ENCODE results near the gene CRELD1. TPM values are rescaled to one million over a fixed set of nuclear protein-coding genes. Genes with fewer than 3 reads are reported as not detected.

The CRELD1 gene
- total and polyA plus RNA-seq, 9 of the 15 experiments (the other 6 are each of a cell fraction or from before 2014, with no cell fraction given), result 3.3 to 25.8 (median 16.5) TPM

DNA sequence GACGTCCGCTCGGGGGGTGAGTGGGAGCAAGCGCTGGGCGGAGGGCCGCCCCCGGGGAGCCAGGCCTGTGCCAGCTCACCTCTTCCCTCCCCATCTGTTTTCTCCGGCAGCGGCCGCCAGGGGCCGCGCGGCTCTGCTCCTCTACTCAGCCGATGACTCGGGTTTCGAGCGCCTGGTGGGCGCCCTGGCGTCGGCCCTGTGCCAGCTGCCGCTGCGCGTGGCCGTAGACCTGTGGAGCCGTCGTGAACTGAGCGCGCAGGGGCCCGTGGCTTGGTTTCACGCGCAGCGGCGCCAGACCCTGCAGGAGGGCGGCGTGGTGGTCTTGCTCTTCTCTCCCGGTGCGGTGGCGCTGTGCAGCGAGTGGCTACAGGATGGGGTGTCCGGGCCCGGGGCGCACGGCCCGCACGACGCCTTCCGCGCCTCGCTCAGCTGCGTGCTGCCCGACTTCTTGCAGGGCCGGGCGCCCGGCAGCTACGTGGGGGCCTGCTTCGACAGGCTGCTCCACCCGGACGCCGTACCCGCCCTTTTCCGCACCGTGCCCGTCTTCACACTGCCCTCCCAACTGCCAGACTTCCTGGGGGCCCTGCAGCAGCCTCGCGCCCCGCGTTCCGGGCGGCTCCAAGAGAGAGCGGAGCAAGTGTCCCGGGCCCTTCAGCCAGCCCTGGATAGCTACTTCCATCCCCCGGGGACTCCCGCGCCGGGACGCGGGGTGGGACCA, 632 bp upstream of the CRELD1 start (continued):
- TF ChIP-seq, protein P1, sequence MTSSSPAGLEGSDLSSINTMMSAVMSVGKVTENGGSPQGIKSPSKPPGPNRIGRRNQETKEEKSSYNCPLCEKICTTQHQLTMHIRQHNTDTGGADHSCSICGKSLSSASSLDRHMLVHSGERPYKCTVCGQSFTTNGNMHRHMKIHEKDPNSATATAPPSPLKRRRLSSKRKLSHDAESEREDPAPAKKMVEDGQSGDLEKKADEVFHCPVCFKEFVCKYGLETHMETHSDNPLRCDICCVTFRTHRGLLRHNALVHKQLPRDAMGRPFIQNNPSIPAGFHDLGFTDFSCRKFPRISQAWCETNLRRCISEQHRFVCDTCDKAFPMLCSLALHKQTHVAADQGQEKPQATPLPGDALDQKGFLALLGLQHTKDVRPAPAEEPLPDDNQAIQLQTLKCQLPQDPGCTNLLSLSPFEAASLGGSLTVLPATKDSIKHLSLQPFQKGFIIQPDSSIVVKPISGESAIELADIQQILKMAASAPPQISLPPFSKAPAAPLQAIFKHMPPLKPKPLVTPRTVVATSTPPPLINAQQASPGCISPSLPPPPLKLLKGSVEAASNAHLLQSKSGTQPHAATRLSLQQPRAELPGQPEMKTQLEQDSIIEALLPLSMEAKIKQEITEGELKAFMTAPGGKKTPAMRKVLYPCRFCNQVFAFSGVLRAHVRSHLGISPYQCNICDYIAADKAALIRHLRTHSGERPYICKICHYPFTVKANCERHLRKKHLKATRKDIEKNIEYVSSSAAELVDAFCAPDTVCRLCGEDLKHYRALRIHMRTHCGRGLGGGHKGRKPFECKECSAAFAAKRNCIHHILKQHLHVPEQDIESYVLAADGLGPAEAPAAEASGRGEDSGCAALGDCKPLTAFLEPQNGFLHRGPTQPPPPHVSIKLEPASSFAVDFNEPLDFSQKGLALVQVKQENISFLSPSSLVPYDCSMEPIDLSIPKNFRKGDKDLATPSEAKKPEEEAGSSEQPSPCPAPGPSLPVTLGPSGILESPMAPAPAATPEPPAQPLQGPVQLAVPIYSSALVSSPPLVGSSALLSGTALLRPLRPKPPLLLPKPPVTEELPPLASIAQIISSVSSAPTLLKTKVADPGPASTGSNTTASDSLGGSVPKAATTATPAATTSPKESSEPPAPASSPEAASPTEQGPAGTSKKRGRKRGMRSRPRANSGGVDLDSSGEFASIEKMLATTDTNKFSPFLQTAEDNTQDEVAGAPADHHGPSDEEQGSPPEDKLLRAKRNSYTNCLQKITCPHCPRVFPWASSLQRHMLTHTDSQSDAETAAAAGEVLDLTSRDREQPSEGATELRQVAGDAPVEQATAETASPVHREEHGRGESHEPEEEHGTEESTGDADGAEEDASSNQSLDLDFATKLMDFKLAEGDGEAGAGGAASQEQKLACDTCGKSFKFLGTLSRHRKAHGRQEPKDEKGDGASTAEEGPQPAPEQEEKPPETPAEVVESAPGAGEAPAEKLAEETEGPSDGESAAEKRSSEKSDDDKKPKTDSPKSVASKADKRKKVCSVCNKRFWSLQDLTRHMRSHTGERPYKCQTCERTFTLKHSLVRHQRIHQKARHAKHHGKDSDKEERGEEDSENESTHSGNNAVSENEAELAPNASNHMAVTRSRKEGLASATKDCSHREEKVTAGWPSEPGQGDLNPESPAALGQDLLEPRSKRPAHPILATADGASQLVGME (CRISPR knock-in tag; IDR thresholded peaks at IDR 0.05), result no peak
- TF ChIP-seq, protein P2, sequence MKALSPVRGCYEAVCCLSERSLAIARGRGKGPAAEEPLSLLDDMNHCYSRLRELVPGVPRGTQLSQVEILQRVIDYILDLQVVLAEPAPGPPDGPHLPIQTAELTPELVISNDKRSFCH (CRISPR knock-in tag; IDR thresholded peaks at IDR 0.05), result no peak
- TF ChIP-seq, protein P2 (tag; IDR thresholded peaks at IDR 0.05), result peak; percentile 74
- TF ChIP-seq NELFE (IDR thresholded peaks at IDR 0.05; ENCODE audit: insufficient read depth, insufficient read length), result no peak
- no peak for TF ChIP-seq FOXJ2 (tag; IDR thresholded peaks at IDR 0.05)
- TF ChIP-seq, protein P3, sequence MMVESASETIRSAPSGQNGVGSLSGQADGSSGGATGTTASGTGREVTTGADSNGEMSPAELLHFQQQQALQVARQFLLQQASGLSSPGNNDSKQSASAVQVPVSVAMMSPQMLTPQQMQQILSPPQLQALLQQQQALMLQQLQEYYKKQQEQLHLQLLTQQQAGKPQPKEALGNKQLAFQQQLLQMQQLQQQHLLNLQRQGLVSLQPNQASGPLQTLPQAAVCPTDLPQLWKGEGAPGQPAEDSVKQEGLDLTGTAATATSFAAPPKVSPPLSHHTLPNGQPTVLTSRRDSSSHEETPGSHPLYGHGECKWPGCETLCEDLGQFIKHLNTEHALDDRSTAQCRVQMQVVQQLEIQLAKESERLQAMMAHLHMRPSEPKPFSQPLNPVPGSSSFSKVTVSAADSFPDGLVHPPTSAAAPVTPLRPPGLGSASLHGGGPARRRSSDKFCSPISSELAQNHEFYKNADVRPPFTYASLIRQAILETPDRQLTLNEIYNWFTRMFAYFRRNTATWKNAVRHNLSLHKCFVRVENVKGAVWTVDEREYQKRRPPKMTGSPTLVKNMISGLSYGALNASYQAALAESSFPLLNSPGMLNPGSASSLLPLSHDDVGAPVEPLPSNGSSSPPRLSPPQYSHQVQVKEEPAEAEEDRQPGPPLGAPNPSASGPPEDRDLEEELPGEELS (CRISPR knock-in tag; IDR thresholded peaks at IDR 0.05; ENCODE audit: borderline replicate concordance), result no peak; the same call in 1 of the 2 replicates
- TF ChIP-seq BRD9 (IDR thresholded peaks at IDR 0.05; ENCODE audit: low read depth, partially characterized antibody), result peak; percentile 68
- no peak for TF ChIP-seq MAFK (IDR thresholded peaks at IDR 0.05; ENCODE audit: low read length)
- peak; percentile 76 for TF ChIP-seq STAG1 (CRISPR knock-in tag; IDR thresholded peaks at IDR 0.05; ENCODE audit: borderline replicate concordance)
- no peak; the same call in 1 of the 2 replicates for TF ChIP-seq KLF1 (tag; IDR thresholded peaks at IDR 0.05)
- no peak for TF ChIP-seq ZNF589 (CRISPR knock-in tag; IDR thresholded peaks at IDR 0.05; ENCODE audit: low read depth)
- TF ChIP-seq CAMTA2 (CRISPR knock-in tag; conservative IDR thresholded peaks at IDR 0.05), result 0 out of 2 replicates have a peak, but pooled peaks have one; percentile 31
- no peak for TF ChIP-seq FOS (IDR thresholded peaks at IDR 0.05; ENCODE audit: extremely low read depth, insufficient read length)
- no peak for TF ChIP-seq MCM7 (IDR thresholded peaks at IDR 0.05)
- TF ChIP-seq CEBPB (tag; IDR thresholded peaks at IDR 0.05), result no peak
- no peak for TF ChIP-seq SNAPC5 (CRISPR knock-in tag; IDR thresholded peaks at IDR 0.05)
- TF ChIP-seq IRF2 (CRISPR knock-in tag; IDR thresholded peaks at IDR 0.05), result no peak
- peak; percentile 92 for TF ChIP-seq CTBP1 (IDR thresholded peaks at IDR 0.05; ENCODE audit: borderline replicate concordance)
- no peak for TF ChIP-seq ZNF444 (CRISPR knock-in tag; IDR thresholded peaks at IDR 0.05)
- TF ChIP-seq HES1 (IDR thresholded peaks at IDR 0.05; ENCODE audit: low read depth), result no peak
- no peak for TF ChIP-seq ZNF766 (CRISPR knock-in tag; conservative IDR thresholded peaks at IDR 0.05)
